GM19193 (cell line): ENCODE results near the gene FOXJ3.

Experiments
- POLR2A ChIP-seq: IDR thresholded peaks from 4 replicates; pipeline ENCODE4 v1.6.1; 2011; ENCODE audit not compliant: insufficient read depth, insufficient read length; ENCODE audit errors: extremely low read depth

FOXJ3 gene

DNA sequence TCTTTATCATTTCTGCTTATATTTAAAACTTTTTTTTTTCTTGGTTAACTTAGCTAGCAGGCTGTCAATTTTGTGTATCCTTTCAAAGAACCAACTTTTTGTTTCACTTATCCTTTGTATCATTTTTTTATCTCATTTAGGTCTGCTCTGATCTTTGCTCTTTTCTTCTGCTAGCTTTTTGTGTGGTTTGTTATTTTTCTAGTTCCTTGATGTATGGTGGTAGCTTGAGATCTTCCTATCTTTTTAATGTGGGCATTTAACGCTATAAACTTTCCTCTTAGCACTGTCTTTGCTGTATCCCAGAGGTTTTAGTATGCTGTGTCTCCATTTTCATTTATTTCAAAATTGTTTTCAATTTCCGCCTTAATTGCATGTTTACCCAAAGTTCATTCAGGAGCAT lies 36.5 kb downstream of the FOXJ3 start:
- no peak for TF ChIP-seq POLR2A

DNA sequence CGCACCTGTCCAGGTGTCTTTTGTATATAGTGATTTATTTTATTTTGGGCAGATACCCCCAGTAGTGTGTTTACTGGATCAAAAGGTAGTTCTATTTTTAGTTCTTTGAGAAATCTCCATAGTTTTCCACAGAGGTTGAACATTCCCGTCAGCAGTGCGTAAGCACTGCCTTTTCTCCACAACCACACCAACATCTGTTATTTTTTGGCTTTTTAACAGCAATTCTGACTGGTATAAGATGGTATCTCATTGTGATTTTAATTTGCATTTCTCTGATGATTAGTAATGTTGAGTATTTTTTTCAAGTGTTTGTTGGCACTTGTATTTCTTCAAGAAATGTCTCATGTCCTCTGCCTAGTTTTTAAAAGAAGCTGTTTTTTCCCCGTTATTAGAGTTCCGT lies 39.2 kb downstream of the FOXJ3 start:
- TF ChIP-seq POLR2A, result no peak

DNA sequence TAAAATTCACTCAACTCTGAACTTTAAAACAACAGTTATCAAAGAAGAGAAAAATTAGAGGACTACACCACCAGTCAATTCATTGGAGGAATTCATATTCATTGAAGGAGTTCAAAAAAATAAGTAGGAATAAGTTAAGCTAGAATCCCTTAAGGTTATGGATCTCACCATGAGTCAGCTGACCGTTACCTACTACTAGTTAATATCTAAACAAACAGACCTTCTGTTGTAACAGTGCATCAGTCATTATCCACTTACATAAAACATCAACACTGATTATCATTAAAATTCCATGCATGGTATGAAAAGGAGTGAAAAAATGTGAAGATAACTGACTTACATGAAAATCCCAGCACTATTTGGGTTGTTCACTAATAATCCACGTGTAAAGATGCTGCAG lies 44.9 kb downstream of the FOXJ3 start:
- TF ChIP-seq POLR2A, result no peak

DNA sequence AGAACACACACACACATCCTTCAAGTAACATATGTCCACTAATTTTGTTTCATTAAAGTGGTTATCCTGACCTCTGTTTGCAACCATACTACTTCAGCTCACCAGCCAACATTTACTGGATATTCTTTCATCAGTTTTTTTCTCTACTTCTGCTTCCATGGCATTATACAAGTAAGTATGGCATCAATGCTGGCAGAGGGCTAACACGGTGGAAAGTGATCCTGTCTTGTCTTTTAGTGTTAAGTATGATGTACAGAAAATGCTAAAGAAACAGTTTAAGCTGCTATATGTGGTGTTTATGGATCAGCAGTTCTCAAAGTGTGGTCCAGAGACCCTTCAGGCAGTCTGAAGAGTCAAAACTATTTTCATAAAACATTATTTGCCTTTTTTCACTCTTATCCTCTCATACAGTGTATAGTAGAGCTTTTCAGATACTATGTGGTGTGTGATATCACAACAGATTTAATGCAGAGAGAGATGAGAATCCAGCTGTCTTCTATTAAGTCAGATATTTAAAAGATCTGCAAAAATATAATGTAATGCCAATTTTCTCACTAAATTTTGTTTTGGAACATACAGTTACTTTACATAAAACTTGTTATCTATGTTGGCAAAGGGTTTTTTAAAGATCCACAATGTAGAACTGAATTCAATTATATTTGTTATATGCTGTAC lies 46.6 kb downstream of the FOXJ3 start:
- no peak for TF ChIP-seq POLR2A

DNA sequence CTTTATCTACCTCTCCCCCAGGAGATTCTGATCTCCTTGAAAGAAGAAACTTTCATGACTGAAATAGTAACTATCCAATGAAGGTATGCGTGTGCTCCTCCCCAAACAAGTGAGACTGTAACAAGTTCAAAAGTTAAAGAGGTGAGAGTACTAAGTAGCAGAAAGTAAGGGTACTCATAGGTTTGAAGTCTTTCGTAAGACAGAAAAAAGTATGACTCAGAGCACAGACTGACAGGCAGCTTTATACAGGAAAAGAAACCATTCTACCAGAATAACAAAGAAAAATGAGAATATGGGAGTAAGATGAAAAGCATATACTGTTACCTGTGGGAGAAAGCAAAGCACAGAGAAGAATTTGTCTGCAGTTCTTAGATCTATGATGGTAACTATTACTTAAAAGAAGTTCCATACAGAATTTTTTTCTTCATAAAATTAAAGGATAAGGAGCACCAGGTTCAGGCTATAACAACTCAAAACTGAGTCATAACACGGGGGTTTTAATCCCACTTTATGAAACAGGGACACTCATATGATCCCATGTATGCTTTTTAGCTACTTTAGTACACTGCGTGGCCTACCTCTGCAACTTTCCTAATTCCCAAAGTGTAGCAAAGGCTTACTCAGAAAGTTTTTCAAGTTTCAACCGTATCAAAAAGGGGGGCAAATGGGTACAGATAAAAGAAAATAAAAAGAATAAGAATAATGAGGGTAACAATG lies 52.0 kb downstream of the FOXJ3 start:
- TF ChIP-seq POLR2A, result no peak

DNA sequence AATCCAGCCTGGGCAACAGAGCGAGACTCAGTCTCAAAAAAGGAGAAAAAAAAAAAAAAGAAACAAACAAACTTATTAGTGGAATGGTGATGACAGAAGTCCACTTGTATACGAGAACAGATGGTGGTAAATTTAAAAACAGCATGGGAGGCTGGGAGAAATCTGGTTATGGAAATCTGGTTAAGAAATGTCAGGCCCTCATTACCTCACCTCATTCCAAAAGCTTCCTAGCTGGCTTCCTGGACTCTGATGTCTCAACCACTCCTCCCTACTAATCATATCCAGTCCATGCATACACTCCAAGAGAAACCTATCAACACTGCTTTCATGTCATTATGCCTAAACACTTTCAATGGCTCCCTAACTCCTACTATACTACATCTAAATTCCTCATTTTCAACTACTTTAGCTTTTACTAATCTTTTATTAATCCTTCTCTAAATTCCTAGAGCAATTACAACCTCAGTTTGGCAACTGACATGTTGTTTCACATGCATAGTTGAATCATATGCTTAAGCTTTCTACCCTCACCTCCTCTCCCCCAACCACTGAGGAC lies 52.9 kb downstream of the FOXJ3 start:
- TF ChIP-seq POLR2A, result no peak

DNA sequence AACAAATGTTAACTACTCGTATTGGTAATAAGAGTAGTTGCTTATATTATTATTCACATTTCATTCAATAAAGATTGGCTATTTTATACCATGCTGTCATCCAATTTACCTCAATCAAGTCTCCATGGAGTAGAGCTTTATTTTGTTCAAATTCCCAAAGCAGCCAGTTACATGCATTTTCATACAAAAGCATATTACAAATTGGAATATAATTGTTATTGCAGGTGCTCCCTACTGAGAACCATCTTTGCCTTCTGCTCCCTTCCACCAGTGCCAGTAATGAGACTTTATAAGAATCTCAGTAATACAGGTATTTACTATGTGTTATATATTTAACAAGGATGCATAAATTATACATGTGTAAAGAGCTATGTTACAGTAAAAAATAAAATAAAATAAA lies 54.2 kb downstream of the FOXJ3 start:
- no peak for TF ChIP-seq POLR2A

DNA sequence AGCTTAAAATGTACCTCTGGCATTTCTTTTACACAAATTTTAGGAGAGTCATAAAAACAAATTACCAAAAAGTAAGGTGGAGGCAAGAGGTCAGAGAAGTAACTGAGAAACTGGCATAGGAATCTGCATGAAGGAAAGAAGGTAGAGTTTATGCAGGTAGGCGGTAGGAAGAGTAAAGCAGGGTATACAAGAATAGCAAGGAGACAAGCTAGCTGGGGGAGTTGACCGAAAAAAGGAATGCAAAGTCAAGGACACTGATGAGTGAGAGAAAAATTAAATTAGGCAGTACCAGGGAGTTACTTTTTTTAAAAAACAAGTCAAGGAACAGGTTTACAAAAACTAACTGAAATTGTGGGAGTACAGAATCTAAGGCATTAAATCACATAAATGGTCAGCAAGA lies 56.0 kb downstream of the FOXJ3 start:
- TF ChIP-seq POLR2A, result no peak

DNA sequence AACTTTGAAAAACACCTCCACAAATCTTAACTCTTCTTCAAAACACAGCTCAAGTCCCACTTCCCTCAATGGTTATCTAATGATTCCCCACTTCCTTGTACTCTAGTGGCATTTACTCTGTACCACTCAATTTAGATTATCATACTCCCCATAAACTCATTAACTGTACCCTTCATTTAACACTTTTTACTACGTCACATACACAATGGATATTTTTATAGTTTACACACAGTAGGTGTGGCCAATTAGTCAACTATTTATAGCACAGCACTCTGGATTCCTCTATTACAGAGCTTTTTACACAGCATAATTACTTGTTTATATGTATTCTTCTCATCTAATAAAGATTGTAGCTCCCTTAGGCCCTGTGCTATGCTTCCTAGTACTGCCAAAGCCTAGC lies 62.1 kb downstream of the FOXJ3 start:
- TF ChIP-seq POLR2A, result no peak

DNA sequence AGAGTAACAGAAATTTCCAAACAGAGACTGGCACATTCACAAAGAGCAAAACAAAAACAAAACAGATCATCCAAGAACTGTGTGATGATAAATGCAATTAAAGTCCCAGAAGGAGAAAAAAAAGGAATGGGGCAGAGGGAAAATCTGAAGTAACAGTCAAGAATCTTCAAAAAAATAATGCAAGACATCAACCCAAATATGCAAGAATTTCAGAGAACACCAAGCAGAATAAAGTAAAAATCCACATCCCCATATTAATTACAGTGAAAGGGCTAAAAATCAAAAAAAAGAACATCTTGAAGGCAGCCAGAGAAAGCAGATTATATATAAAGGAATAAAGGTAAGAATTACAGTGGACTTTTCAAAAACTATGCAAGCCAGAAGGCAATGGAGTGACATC lies 67.1 kb downstream of the FOXJ3 start:
- no peak for TF ChIP-seq POLR2A

DNA sequence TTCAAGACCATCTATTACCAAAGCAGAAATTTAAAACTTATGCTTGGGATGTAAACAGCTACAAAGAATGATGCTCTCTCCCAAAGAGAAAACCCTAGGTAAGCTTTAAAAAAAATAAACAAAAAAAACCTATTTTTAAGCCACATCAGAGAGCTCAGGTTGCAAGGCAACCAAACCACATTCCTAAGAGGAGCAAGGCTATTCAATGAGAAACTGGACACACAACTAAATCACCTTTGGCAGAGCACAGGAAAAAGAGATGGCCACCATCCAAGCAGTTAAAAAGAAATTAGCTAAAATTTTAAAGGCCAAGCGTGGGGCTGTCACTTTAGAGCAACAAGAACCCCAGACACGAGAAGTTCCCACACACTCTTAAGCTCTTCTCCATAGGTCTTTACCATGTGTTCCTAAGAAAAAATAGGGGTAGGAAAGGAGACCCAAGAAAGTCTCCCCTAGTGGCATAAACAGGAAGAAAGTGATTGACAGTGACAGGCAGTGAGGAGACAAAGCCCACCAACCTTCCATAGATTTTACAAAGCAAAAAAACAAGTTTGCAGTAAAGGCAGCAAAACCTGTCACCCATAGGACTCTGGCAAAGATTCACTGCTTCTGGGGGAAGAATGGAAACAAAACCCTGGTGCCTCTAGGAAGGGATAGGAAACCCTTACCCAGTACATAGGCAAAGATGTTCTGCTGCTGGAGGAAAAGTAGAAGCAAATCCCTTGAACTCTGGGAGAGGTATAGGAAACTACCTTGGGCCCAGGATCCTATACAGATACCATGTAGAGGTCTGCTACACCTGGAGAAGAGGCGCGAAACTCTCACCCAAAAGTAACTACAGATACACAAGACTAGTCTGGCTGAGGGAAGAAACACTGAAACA lies 68.5 kb downstream of the FOXJ3 start:
- TF ChIP-seq POLR2A, result no peak

DNA sequence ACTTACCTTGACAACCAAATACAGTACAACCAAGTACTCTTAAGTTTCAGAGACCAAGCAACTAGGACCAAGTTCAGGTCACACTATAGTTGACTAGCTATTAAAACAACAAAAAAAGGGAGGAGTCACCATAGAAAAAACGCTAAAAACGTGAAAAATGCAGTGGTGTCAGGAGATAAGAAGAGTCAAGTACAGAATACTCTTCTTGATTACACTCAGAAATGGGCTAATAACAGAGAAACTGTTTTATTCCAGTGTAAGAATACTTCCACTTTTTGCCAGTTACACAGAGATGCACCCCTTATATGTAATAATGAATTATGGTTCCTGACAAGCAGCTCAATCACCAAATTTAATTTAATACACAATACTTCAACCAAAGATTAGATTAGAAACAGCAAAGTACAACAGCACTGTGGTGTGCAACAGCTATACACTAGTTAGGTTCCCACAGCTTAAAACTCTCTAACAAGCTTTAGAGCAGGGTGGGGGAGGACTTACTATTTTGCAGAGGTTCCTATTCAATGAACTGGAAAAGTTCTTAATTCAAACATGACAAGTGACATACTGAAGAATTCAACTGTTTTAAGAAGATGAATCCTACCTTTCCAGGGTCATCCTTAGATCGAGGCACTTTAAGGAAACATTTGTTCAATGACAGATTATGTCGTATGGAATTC lies 70.4 kb downstream of the FOXJ3 start:
- no peak for TF ChIP-seq POLR2A

DNA sequence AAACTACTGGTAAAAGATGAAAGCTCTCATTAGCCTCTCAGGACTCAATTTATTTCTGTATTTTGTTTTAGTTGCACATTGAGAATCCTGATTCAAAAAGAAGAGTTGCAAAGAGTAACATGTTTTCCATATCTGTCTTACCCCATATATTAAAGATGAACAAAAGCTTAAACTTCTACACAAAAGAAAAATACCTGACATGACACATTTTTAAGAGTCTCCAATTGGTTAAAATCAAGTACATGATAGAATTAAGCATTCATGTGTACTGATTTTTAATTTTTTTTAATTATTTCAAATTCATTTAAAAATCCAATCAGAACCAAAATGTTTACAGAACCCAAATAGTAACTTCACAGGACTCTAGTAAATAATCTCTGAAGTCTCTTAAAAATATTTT lies 72.0 kb downstream of the FOXJ3 start:
- no peak for TF ChIP-seq POLR2A

DNA sequence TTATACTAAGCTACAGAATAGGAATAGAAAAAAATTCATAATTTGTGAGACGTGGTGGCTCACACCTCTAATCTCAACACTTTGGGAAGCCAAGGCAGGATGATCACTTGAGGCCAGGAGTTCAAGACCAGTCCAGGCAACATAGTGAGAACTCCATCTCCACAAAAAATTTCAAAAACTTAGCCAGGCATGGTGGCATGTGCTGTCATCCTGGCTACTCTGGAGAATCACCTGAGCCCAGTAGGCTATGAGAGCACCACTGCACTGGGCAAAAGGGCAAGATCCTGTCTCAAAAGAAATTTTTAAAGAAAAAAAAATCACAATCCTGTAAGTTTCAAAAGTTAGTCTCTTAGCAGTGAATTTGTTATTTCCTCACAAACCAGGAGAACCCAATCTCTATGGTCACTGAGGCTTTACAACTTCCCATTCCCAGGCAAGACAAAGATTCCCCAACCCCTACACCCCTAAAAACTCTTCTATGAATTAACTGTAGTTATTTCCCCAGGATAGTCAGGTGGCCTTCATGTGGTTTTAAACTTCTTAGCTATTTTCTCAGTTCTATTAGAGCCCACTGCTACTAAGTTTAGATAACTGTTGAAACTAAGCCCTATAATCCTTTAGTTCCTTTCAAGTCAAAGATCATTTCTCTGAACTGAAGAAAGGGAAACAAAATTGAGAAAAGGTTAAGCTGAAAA lies 74.5 kb downstream of the FOXJ3 start:
- TF ChIP-seq POLR2A, result no peak

DNA sequence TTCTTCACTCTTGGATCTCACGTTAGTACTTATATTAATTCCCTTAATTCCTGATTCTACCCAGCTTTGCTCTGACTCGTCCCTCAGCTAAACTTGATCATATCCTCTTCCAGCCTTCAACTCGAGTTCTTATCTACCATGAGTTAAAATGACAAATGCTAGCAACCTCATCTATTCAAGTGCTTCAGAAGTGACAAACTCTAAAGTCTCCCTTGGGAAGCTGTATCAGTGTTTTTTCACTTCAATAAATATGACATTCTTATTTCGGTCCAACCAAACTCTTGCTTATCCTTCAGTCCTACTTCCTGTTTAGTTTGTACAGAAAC lies 75.3 kb downstream of the FOXJ3 start:
- no peak for TF ChIP-seq POLR2A

DNA sequence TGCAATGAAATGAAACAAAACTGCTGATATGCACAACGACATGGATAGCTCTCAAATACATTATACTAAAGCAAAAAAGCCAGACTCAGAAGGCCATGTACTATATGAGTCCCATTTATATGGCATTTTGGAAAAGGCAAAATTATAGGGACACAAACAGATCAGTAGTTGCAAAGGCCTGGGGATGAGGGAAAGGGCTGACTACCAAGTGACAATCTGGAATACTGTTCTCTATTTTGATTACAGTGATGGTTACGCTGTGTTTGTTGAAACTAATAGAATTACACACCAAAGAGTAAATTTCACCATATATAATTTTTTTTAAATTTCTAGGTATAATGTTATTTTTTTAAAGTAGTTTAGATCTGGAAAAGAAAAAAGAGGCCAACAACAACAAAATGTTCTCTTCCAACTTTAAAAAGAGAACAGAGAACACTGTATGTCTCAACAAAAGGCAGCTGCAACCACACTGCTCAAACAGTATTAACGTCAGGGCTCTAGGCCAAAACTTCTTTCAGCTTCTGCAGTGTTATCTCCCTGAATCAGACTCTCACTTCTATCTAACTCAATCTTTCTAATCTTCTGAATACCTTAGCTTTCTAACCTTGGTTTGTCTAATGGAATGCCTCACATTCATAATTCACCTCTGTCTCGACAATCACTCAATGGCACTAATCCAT lies 75.8 kb downstream of the FOXJ3 start:
- no peak for TF ChIP-seq POLR2A
